Measurements from ENCODE around the gene HIBCH.
"Not testable (repeated sequence)": the region's sequence is repeated elsewhere in the genome, so short reads cannot be mapped to it uniquely, and the experiment has no call there.

HIBCH gene

GRCh38 chr2:190342611-190343010 lies 23.0 kb upstream of the HIBCH start:
- no peak for DNase-seq

GRCh38 chr2:190340369-190340768 lies 20.7 kb upstream of the HIBCH start:
- no peak for DNase-seq

- no peak for DNase-seq
These were observed 19.8 kb upstream of the HIBCH start for GRCh38 chr2:190339394-190339793.

GRCh38 chr2:190338453-190338852 lies 18.8 kb upstream of the HIBCH start:
- no peak for DNase-seq

GRCh38 chr2:190336420-190336819 lies 16.8 kb upstream of the HIBCH start:
- no peak for DNase-seq

- DNase-seq = not testable (repeated sequence)
These were observed 16.0 kb upstream of the HIBCH start for GRCh38 chr2:190335584-190335983.

- no peak for DNase-seq
These were observed 15.6 kb upstream of the HIBCH start for GRCh38 chr2:190335225-190335559.

GRCh38 chr2:190334479-190335224 lies 15.0 kb upstream of the HIBCH start:
- no peak for DNase-seq

- DNase-seq = no peak
These were observed 14.3 kb upstream of the HIBCH start for GRCh38 chr2:190333928-190334327.

- no peak for DNase-seq
These were observed 13.8 kb upstream of the HIBCH start for GRCh38 chr2:190333395-190333794.

- no peak for DNase-seq
These were observed 9.0 kb upstream of the HIBCH start for GRCh38 chr2:190328573-190329147.

- no peak for DNase-seq
These were observed 8.4 kb upstream of the HIBCH start for GRCh38 chr2:190327867-190328572.

GRCh38 chr2:190325588-190325987 lies 6.0 kb upstream of the HIBCH start:
- no peak for DNase-seq

GRCh38 chr2:190323406-190323805 lies 3.8 kb upstream of the HIBCH start:
- DNase-seq = no peak

GRCh38 chr2:190320696-190321095 lies 1.1 kb upstream of the HIBCH start:
- DNase-seq = no peak

GRCh38 chr2:190318931-190319554 lies 583 bp downstream of the HIBCH start:
- no peak for DNase-seq

GRCh38 chr2:190318514-190318913 lies 1.1 kb downstream of the HIBCH start:
- no peak for DNase-seq

GRCh38 chr2:190315273-190315672 lies 4.4 kb downstream of the HIBCH start:
- DNase-seq = no peak

- no peak for DNase-seq
These were observed 5.7 kb downstream of the HIBCH start for GRCh38 chr2:190313880-190314279.

GRCh38 chr2:190312635-190313025 lies 7.0 kb downstream of the HIBCH start:
- not testable (repeated sequence) for DNase-seq

GRCh38 chr2:190311893-190312634 lies 7.6 kb downstream of the HIBCH start:
- no peak for DNase-seq

GRCh38 chr2:190308031-190308430 lies 11.6 kb downstream of the HIBCH start:
- no peak for DNase-seq

GRCh38 chr2:190304404-190304803 lies 15.2 kb downstream of the HIBCH start:
- DNase-seq = no peak

All from KG1 (cell line).